Measurements from ENCODE around the gene VWA8.

DNA sequence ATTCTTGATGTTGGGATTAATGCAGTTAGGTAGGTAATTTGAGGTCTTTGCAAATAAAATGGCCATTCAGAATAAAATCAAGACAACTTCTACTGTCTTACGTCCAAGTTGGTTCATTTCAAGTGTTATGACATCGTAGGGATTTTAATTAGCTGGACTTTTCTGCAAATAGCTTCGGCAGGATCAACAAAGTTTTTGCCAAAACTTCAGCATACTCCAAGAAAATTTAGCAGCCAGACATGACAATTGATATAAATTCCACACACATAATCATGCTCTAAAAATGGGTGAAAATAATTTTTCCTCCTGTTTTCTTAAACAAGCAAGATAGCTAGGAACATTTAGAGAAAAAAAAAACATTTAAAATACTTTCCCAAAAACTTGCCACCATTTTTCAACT is 344.8 kb downstream of the VWA8 start:
- TF ChIP-seq CTCF (IDR thresholded peaks at IDR 0.05) (no peak), POLR2A (IDR thresholded peaks at IDR 0.05) (no peak), POLR2AphosphoS5 (IDR thresholded peaks at IDR 0.05; ENCODE audit: insufficient read depth in 1 of 2, low read depth in 1 of 2) (no peak)
